Fibroblast of lung (primary cell): ENCODE results near the gene ATP6V0E1. TPM values are rescaled to one million over a fixed set of nuclear protein-coding genes. Genes with fewer than 3 reads are reported as not detected.
A peak's percentile ranks its signal among the peaks of the same experiment; 100 is the strongest.

Source experiments
- DNase-seq, 2 donors: peaks; one replicate each; pipeline versions ENCODE4 v3.0.0 to v3.0.0-alpha.2; 2010; ENCODE audit warnings: low read depth in 2 of 2
- H2AFZ ChIP-seq: 2 replicates; pipeline ENCODE4 v1.5.1; 2012; ENCODE audit warnings: low read length, control low read depth, inconsistent platforms
- H3K27ac ChIP-seq: 2 replicates; pipeline ENCODE4 v1.5.1; 2011; ENCODE audit warnings: low read length, control low read depth; ENCODE audit not compliant: insufficient read depth
- H3K27me3 ChIP-seq: 2 replicates; pipeline ENCODE4 v1.5.1; 2011; ENCODE audit warnings: mild to moderate bottlenecking, low read length; ENCODE audit not compliant: control insufficient read depth, insufficient read depth
- H3K36me3 ChIP-seq: 2 replicates; pipeline ENCODE4 v1.5.1; 2011; ENCODE audit warnings: low read length; ENCODE audit not compliant: control insufficient read depth, insufficient read depth
- H3K4me1 ChIP-seq: 2 replicates; pipeline ENCODE4 v1.5.1; 2011; ENCODE audit warnings: low read length; ENCODE audit not compliant: control insufficient read depth, insufficient read depth; ENCODE audit errors: extremely low read depth
- H3K4me2 ChIP-seq: 2 replicates; pipeline ENCODE4 v1.5.1; 2011; ENCODE audit warnings: low read length, control low read depth; ENCODE audit not compliant: insufficient read depth; ENCODE audit errors: extremely low read depth
- H3K4me3 ChIP-seq, 4 experiments: fragments of 200-600 bp in 1 of 4; sonication (generic) in 1 of 4; replicated peaks in 1 of 4; 2 replicates each; pipeline ENCODE4 v1.5.1; 2011 to 2016; ENCODE audit warnings: low read length in 4 of 4, low read depth in 3 of 4, mild to moderate bottlenecking in 3 of 4, control low read depth in 2 of 4, inconsistent platforms in 1 of 4, mixed read lengths in 1 of 4; ENCODE audit not compliant: insufficient read depth in 1 of 4; ENCODE audit errors: control extremely low read depth in 1 of 4
- H3K79me2 ChIP-seq: 2 replicates; pipeline ENCODE4 v1.5.1; 2012; ENCODE audit warnings: mild to moderate bottlenecking, low read length, inconsistent platforms; ENCODE audit not compliant: control insufficient read depth, insufficient read depth
- H3K9ac ChIP-seq: 2 replicates; pipeline ENCODE4 v1.5.1; 2011; ENCODE audit warnings: mild to moderate bottlenecking, low read length, control low read depth; ENCODE audit not compliant: insufficient read depth
- H3K9me3 ChIP-seq: 2 replicates; pipeline ENCODE4 v1.5.1; 2012; ENCODE audit warnings: low read depth, low read length; ENCODE audit not compliant: control insufficient read depth, insufficient read depth
- H4K20me1 ChIP-seq: 2 replicates; pipeline ENCODE4 v1.5.1; 2011; ENCODE audit warnings: low read length; ENCODE audit not compliant: control insufficient read depth, insufficient read depth; ENCODE audit errors: extremely low read depth
- EZH2 ChIP-seq: IDR thresholded peaks from 2 replicates; pipeline ENCODE4 v1.5.1; 2012; ENCODE audit warnings: low read length, control low read depth, mild to moderate bottlenecking; ENCODE audit errors: missing control alignments
- polyA plus RNA-seq, 2 donors: library from polyadenylated mRNA; depleted of rRNA in 1 of 2; stranded (reverse) in 1 of 2; unstranded in 1 of 2; fragments of >200 nt; gene quantifications; 2 replicates each; pipeline ENCODE4 v1.2.1, GENCODE V29; 2011 to 2012; ENCODE audit warnings: missing spikeins in 1 of 2
- total RNA-seq: library from RNA; depleted of rRNA; stranded (reverse); fragments of >200 nt; gene quantifications from 2 replicates; pipeline ENCODE4 v1.2.1, GENCODE V29; 2014
- TF ChIP-seq, protein P1 (sequence below), 2 donors: IDR thresholded peaks in 1 of 2; conservative IDR thresholded peaks in 1 of 2; 1 replicate in 1 of 2; 2 replicates in 1 of 2; pipeline ENCODE4 v1.5.1; 2011 to 2012; ENCODE audit warnings: low read length in 2 of 2, control low read depth in 1 of 2, inconsistent platforms in 1 of 2, low read depth in 1 of 2, mild to moderate bottlenecking in 1 of 2

Gene ATP6V0E1
- total and polyA plus RNA-seq, 2 donors (not counting 1 experiment from before 2014, with no cell fraction given) = 377 to 635 TPM

GRCh38 chr5:172985596-172985995 lies 2.0 kb downstream of the ATP6V0E1 start:
- Histone ChIP-seq H3K79me2 (peaks cover 52% of the 10 kb centered on the region), H3K9ac (no peak overlapping the region), H3K4me2 (peak overlapping the region; percentile 78), H3K4me3 (peak overlapping the region; percentile 12 to 100 (median 43)), H4K20me1 (no peaks in the 10 kb centered on the region), H3K9me3 (no peaks in the 10 kb centered on the region), H3K27me3 (no peaks in the 10 kb centered on the region), H2AFZ (no peak overlapping the region), H3K4me1 (no peaks in the 10 kb centered on the region), H3K36me3 (peaks cover 2% of the 10 kb centered on the region), H3K27ac (no peak overlapping the region)
- DNase-seq = no peak
- no peak for TF ChIP-seq EZH2
- TF ChIP-seq, protein P1, sequence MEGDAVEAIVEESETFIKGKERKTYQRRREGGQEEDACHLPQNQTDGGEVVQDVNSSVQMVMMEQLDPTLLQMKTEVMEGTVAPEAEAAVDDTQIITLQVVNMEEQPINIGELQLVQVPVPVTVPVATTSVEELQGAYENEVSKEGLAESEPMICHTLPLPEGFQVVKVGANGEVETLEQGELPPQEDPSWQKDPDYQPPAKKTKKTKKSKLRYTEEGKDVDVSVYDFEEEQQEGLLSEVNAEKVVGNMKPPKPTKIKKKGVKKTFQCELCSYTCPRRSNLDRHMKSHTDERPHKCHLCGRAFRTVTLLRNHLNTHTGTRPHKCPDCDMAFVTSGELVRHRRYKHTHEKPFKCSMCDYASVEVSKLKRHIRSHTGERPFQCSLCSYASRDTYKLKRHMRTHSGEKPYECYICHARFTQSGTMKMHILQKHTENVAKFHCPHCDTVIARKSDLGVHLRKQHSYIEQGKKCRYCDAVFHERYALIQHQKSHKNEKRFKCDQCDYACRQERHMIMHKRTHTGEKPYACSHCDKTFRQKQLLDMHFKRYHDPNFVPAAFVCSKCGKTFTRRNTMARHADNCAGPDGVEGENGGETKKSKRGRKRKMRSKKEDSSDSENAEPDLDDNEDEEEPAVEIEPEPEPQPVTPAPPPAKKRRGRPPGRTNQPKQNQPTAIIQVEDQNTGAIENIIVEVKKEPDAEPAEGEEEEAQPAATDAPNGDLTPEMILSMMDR (conservative IDR thresholded peaks at IDR 0.05 in 1 of 2, IDR thresholded peaks at IDR 0.05 in 1 of 2; ENCODE audit: low read depth in 1 of 2, low read length in 2 of 2) = no peak

- Histone ChIP-seq H2AFZ (no peak overlapping the region), H4K20me1 (no peaks in the 10 kb centered on the region), H3K4me1 (no peaks in the 10 kb centered on the region), H3K36me3 (peaks cover 2% of the 10 kb centered on the region), H3K27me3 (no peaks in the 10 kb centered on the region), H3K9ac (no peak overlapping the region), H3K27ac (no peak overlapping the region), H3K4me2 (no peak overlapping the region), H3K4me3 (no peak overlapping the region), H3K79me2 (peaks cover 68% of the 10 kb centered on the region), H3K9me3 (no peaks in the 10 kb centered on the region)
- DNase-seq = no peak
- TF ChIP-seq EZH2 = no peak
- TF ChIP-seq, protein P1 (conservative IDR thresholded peaks at IDR 0.05 in 1 of 2, IDR thresholded peaks at IDR 0.05 in 1 of 2; ENCODE audit: low read depth in 1 of 2, low read length in 2 of 2) = no peak
Observed at GRCh38 chr5:172988276-172988675, 4.7 kb downstream of the ATP6V0E1 start.

DNA sequence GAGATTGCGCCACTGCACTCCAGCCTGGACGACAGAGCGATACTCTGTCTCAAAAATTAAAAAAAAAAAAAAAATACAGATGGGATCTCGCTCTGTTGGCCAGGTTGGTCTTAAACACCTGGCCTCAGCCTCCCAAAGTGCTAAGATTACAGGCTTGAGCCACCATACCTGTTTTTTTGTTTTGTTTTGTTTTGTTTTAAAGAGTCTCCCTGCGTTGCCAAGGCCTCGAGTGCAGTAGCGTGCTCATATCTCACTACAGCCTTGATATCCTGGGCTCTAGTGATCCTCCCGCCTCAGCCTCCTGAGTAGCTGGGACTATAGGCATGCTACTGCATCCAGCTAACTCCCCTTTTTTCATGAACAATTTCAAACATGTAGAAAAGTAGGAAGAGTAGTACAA lies 7.2 kb downstream of the ATP6V0E1 start:
- Histone ChIP-seq H4K20me1 (no peaks in the 10 kb centered on the region), H3K27me3 (no peaks in the 10 kb centered on the region), H3K9ac (no peak overlapping the region), H3K27ac (no peak overlapping the region), H3K9me3 (no peaks in the 10 kb centered on the region), H3K4me3 (no peak overlapping the region), H3K4me1 (no peaks in the 10 kb centered on the region), H3K36me3 (peaks cover 6% of the 10 kb centered on the region), H2AFZ (no peak overlapping the region), H3K4me2 (no peak overlapping the region), H3K79me2 (peaks cover 60% of the 10 kb centered on the region)
- no peak for TF ChIP-seq EZH2
- TF ChIP-seq, protein P1 (conservative IDR thresholded peaks at IDR 0.05 in 1 of 2, IDR thresholded peaks at IDR 0.05 in 1 of 2; ENCODE audit: low read depth in 1 of 2, low read length in 2 of 2) = no peak
- no peak for DNase-seq
